HG02763 (cell line): ENCODE data around the gene HTRA3.

Experiments
- ATAC-seq: cut with Tn5 transposase; IDR thresholded peaks from one replicate; pipeline ENCODE4 v1.9.1; 2021; ENCODE audit warnings: mild to moderate bottlenecking, moderate library complexity; ENCODE audit not compliant: unreplicated experiment

Gene HTRA3

GRCh38 chr4:8290701-8290970 lies 21.1 kb downstream of the HTRA3 start:
- ATAC-seq: no peak

DNA sequence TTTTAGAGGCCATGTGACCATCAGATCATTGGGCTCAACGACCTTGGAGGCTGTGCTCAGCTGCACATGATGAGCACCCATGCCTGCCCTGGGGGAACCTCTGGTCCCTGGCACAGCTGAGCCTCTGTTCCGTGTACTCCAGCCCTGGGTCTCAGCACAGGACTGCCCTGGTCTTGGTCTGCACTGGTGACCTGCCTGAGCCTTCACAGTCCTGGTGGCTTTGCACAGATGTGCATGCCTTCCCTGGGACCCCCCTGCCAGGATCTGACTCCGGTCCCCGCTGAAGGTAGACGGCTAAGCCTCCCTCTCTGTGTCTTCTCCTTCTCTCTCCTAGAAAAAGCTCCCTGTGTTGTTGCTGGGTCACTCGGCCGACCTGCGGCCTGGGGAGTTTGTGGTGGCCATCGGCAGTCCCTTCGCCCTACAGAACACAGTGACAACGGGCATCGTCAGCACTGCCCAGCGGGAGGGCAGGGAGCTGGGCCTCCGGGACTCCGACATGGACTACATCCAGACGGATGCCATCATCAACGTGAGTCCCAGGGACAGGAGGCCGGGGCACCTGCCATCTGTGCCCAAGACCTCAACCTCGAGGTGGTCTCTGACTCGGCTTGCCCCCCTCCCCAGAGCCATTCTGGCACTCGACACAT lies 21.6 kb downstream of the HTRA3 start:
- ATAC-seq: no peak

DNA sequence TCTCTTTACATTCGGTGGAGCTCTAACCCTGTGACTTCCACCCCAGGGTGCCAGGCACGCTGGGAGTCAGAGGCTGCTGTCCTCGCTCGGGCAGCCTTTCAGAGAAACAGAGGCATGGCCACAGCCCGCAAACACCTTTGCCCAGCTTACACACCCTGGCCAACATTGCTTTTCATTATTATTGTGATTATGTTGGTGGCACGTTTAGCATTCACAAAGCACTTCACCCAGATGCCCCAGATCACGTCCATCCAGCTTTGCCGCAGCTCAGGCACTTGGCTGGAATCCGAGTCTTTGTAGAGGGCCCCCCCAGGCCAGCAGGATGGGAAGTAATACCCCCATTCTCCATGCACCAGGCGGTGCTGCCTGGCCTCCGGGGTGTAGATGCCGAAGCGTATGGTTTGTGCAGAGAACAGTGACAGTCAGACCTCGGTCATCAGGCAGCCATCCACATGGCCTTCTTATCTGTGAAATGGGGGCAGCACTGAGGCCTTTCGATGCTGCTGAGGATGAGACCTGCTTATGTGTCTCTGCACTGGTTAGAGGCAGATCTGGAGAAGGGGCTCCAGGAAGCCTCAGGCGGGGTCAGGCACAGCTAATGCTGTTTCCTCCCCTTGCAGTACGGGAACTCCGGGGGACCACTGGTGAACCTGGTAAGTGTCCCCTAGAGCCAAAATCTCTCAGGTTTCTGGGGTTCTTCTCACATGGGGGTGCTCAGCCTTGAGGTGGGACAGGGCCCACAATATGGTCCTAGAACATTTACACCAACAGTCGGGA lies 22.3 kb downstream of the HTRA3 start:
- no peak for ATAC-seq

DNA sequence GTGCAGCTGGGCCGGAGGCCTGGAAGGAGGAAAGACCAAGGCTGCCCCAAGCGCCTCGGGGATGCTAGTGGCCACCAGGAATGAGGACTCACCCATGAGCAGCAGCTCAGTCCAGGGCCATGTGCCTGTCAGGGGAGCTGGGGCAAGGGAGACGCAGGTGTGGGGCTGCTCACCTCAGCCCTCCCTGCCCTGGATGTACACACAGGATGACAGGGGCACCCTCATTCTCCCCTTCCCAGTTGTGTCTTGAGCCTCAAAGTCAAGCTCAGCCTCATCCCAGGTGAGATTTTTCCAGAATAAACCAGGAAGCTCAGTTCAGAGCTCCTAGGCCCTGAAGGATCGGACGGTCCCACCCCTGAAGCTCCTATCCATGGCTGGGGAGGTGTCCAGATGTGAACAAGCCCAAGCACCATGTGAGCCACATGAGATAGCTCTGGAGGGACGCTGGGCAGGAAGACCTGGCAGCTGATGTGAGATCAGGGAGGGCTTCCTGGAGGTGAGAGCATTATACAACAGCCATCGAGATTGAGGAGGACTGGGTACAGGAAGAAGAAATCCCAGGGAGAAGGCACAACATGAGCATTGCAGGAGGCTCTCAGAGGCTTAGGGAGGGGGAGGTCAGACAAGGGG lies 23.0 kb downstream of the HTRA3 start:
- ATAC-seq: no peak

DNA sequence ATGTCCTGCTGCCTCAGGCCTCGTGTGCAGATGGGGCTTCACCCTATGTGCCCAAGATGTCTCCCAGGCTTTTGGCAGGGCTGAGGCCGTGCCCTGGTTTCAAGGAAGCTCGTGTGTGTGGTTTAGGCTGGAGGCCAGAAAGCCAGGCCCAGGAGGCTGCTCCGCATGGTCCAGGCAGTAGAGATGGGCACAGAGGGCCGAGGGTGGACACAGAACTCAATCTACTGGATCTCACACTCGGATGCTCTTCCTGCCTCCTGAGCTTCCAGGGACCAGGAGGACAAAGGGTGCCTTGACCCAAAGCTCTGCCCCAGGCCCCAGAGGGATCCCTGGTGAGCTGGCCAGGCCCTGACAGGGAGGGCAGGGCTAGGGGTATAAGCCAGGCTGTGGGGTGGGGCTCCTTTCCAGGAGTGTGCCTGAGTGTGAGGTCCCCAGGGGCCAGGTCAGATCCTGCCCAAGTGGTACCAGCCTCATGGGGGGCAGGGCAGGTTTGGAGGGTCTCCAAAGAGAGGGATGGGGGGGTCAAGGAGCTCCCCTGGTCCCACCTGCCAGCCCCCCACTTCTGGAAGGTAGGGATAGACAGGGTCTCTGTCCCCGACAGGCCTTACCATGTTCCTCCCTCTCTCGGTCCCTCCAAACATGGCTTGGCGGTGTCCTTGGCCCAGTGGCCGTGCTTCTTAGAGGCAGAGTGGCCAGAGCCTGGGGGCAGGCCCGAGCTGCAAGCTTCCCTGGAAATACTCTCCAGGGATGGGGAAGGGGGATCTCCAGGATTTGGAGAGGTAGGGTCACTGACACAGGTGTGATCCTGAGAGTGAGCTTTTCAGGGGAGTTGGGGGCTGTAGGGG lies 23.8 kb downstream of the HTRA3 start:
- ATAC-seq: no peak

DNA sequence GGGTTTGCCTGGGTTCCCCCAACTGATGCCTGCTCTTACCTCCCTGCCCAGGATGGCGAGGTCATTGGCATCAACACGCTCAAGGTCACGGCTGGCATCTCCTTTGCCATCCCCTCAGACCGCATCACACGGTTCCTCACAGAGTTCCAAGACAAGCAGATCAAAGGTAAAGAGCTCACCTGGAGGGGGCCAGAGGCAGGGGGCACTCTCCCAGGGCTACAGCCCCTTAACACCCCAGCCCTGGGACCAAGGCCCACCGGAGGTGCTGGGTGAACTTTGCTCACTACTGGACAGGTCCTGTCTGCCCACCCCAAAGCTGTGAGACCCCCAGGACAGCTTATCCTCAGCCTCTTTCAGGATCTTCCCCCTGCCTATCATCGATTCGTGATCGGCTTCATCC lies 24.5 kb downstream of the HTRA3 start:
- ATAC-seq: no peak

- no peak for ATAC-seq
Observed at GRCh38 chr4:8294775-8295174, 25.2 kb downstream of the HTRA3 start.

DNA sequence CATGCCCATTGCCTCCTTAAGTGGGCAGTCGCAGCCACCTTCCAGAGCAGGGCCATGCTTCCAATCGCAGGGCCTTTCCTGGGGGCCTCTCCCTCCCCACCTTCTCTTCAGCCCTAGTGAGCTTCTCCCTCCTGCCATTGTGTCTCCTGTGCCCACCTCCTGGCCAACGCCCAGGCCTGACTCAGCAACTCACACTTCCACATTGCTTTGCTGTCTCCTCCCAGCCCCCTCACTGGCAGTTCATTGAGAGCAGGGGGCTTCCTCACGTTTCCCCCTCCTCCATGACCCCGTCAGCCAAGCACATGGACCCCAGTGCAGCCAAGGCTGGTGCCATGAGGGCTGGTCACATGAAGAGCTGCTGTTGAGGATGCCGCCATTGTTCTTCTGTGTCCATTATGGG lies 25.9 kb downstream of the HTRA3 start:
- no peak for ATAC-seq

DNA sequence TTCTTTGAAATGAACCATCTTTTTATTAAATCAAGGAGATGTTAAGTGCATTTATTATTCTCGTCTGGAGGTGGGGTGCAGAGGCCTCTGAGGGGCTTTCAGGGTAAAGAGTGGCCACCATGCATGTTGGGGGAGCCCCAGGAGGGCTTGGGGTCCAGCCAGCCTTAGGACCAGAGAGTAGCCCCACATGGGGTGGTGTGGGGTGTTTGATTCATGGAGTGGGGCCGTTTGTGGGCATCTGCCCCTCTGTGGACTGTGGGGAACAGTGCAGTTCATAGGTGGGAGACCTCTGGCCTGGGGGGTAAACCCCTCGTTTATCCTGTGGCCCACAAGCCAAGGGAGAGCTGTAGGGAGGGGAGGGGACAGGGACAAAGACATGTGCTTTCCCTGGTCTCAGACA lies 26.9 kb downstream of the HTRA3 start:
- no peak for ATAC-seq

DNA sequence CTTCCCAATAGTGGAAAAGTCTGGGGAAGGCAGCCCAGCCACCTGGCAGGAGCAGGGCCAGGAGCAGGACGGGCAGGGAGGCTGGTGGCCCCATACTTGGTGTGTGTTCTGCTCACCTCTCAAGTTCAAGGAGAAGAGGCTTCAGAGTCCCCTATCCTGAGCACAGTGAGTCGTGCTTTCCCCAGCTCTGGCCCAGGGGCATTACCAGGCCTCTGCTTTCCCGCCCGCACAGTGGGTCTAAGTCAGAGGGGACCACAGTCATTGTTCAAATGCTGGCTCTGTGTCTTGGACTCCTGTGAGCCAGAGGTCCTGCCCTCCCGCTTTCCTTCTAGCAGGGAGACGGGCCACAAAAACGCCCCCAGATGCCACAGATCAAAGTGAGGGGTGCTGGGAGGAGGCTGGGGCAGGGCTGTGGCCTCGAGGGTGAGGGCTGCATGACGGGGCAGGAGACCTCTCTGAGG lies 27.6 kb downstream of the HTRA3 start:
- ATAC-seq: no peak

DNA sequence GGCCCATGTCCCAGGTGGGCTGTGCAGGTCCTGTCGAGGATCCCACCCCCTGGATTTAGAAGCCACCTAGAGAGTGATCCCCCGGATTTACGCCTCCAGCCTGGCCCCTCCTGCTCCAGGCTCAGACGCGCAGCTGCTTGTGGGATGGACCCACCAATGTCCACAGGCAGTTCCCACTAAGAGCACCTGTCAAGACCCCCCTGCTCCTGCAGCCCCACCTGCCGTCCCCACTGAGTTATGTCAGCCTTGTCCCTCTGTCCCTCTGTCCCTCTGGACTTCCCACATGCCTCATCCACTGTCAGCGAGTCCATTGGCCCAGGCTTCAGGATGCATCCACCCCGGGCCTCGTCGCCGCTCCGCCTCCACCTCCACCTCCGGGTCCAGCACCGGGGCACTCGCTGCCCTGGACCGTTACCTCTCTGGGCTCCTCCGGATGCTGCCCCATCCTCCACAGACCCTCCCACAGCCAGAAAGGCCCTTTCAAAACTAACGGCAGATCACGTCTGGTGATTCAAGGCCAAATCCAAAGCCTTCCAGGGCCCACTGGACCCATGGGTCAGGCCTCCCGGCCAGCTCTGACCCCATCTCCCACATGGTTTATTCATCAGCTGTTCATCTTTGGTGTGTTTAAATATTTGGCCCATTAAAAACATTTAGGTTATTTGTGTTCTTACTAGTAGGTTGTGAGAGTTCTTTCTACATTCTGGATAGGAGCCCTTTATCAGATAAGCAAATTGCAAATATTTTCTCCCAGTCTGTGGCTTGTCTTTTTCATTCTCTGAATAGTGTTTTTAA lies 28.3 kb downstream of the HTRA3 start:
- ATAC-seq: no peak

DNA sequence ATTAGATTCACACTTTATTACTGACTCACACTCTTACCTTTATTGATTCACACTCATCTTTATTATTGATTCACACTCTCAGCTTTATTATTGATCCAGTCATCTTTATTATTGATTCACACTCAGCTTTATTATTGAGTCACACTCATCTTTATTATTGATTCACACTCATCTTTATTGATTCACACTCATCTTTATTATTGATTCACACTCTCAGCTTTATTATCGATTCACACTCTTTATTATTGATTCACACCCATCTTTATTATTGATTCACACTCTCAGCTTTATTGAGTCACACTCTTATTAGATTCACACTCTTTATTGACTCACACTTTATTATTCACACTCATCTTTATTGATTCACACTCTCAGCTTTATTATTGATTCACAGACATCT lies 31.3 kb downstream of the HTRA3 start:
- ATAC-seq: no peak

- no peak for ATAC-seq
Observed at GRCh38 chr4:8301851-8302730, 32.5 kb downstream of the HTRA3 start.

DNA sequence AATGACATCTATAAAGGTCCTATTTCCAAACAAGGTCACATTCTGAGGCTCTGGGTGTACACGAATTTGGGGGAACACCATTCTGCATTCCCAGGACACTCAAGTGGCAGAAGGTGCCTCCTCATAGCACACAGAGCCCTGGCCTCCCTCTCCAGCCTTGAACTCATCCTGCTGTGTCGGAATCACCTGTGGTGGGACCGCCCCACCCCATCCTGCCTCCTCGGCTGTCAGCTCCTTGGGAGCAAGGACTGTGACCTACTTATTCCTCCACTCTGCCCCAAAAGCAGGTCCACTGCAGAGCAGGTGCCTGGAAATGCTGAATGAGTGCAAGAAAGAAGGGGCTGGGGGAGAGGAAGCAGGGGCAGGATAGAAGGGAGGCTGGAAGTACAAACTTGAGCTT lies 33.5 kb downstream of the HTRA3 start:
- ATAC-seq: no peak

- ATAC-seq: no peak
Observed at GRCh38 chr4:8303485-8304281, 34.1 kb downstream of the HTRA3 start.

GRCh38 chr4:8304827-8305695 lies 35.5 kb downstream of the HTRA3 start:
- ATAC-seq: no peak

GRCh38 chr4:8305851-8306471 lies 36.4 kb downstream of the HTRA3 start:
- no peak for ATAC-seq
